ENCODE results near the gene AP3M1. TPM values are rescaled to one million over a fixed set of nuclear protein-coding genes. Genes with fewer than 3 reads are reported as not detected.

Gene AP3M1
- total RNA-seq, 6 experiments from 2014 or later = 41.4 to 51.5 (median 47.0) TPM

DNA sequence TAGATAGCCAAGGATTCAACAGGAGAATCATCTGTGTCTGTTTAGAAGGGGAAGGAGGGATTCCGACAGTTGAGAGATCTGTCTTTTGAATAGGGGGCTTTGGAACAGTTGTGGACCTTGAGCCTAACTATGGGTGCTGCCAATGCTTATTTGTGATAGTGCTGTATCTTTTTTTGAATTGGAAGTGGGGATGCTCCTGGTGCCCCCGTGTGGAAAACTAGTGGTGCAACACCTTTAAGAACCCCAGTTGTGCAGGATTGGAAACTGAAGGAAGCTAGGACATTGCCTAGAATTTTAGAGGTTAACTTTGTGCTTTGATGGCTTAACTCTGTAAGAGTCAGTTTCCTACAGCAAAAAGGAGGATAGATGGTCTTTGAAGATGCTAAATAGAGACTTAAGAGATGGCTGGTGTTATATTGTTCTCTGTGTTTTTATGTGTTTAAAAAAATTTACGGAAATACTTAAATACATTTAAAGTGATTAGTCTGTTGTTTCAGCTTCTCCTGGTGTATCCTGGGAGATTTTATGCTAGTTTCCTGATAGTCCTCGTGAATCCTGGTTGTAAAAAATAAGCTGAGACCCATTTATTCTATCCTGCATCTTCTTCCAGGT, 69.3 kb downstream of the AP3M1 start:
- Mint-ChIP-seq H3K36me3 (ENCODE audit: low read depth) (peaks cover 45% of the 10 kb centered on the region), H3K9me3 (no peaks in the 10 kb centered on the region), H3K27ac (peak overlapping the region; percentile 57), H3K27me3 (ENCODE audit: insufficient read depth) (no peaks in the 10 kb centered on the region), H3K4me1 (ENCODE audit: low read depth) (peaks cover 64% of the 10 kb centered on the region), H3K4me3 (peak overlapping the region; percentile 26)
- peak; percentile 85 for TF ChIP-seq CTCF (IDR thresholded peaks at IDR 0.05)
- peak; percentile 45 for DNase-seq

DNA sequence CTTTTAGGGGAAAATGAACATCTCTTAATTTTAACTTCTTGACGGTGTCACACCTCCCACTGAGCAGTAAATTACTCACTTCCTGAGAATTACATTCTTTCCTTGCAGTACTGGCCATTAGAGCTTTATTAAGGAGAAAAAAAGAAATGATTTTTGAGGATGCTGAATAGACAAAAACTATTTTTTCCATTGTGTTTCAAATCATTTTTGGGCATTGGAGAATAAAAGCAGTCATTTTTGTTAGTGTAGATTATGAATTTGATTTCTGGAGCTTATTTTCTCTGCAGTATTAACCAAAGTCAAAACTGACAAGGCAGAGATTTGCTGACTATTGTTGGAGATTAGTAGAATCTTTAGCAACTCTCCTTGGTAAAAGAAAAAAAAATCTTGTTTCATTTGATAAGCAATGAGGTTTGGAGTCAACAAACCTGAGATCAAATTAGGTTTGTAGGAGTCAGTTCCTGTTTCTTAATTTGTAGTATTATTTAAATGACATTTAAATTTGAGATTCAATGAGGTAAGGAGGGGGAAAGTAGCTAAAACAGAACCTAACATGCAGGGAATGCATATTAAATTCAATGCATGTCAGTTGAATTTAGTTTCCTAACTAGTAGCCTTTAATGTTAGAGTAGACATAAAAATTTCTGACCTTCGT, 70.6 kb downstream of the AP3M1 start:
- H3K4me1 Mint-ChIP-seq (ENCODE audit: low read depth) = peaks cover 65% of the 10 kb centered on the region
- H3K27me3 Mint-ChIP-seq (ENCODE audit: insufficient read depth) = no peaks in the 10 kb centered on the region
- DNase-seq = no peak
- H3K9me3 Mint-ChIP-seq = no peaks in the 10 kb centered on the region
- peak overlapping the region; percentile 76 for H3K27ac Mint-ChIP-seq
- peaks cover 50% of the 10 kb centered on the region for H3K36me3 Mint-ChIP-seq (ENCODE audit: low read depth)
- no peak for TF ChIP-seq CTCF (IDR thresholded peaks at IDR 0.05)
- H3K4me3 Mint-ChIP-seq = peak overlapping the region; percentile 81

DNA sequence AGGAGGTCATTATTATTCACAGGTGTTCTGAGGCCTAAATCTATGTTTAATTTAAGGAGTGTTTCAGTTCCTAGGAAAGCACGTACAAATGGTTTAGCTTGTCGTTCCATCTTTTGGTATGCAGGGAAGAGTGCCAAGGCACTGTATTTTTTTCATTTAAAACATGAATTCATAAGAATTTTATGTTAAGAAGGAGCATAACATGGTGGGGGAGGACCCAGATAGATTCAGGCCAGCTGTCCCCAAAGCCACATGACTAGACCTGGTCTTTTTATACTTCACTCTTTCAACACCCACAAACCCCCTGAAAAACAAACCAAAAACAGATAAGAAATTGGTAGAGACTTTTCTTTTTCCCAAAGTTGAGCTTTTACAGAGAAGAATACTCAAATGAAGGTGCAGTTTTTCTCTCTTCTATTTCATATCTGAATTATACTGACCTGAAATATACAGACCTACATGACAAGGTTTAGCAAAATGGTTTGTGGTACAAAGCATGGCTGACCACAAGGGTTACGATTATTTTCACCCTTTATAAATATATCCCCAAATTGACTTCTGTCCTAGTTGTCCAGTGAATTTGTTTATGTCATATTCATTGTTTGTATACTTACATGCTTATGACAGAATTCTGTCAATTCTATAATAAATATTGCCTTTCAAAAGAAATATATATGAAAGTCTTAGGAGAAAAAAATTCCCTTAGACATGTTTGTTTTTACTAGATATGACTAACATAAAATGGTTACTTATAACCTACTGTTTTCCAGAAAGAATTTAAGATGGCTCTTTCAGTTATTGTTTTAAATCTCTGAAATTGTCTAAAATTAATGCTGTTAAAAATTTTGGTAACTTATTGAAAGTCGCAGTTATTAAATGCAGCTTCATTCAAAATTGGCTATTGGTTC, 71.3 kb downstream of the AP3M1 start:
- no peak for TF ChIP-seq CTCF (IDR thresholded peaks at IDR 0.05)
- peaks cover 73% of the 10 kb centered on the region for H3K4me1 Mint-ChIP-seq (ENCODE audit: low read depth)
- no peaks in the 10 kb centered on the region for H3K9me3 Mint-ChIP-seq
- DNase-seq = no peak
- peak overlapping the region; percentile 81 for H3K4me3 Mint-ChIP-seq
- H3K27ac Mint-ChIP-seq = peak overlapping the region; percentile 76
- peaks cover 55% of the 10 kb centered on the region for H3K36me3 Mint-ChIP-seq (ENCODE audit: low read depth)
- H3K27me3 Mint-ChIP-seq (ENCODE audit: insufficient read depth) = no peaks in the 10 kb centered on the region

DNA sequence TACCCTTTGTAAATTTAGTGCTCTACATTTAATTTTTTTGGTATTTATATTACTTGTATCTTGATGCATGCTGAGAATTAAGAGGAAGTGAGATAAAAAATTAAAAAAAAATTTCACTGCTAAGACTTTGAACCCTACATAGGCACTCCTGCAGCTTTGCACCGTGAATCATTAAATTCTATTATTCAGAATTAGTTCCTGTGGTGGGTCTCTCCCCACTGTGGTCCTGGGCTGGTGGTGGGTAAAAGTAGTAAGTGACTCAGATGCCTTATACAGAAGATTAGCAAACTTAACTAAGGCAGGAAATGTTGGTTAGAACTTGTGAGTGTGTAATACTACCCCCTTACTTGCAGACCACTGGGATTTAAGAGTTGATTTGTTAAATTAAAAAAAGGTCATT, 72.6 kb downstream of the AP3M1 start:
- peak overlapping the region; percentile 76 for H3K27ac Mint-ChIP-seq
- TF ChIP-seq CTCF (IDR thresholded peaks at IDR 0.05) = no peak
- peak overlapping the region; percentile 56 for H3K4me3 Mint-ChIP-seq
- H3K27me3 Mint-ChIP-seq (ENCODE audit: insufficient read depth) = no peaks in the 10 kb centered on the region
- no peaks in the 10 kb centered on the region for H3K9me3 Mint-ChIP-seq
- DNase-seq = peak; percentile 41
- H3K36me3 Mint-ChIP-seq (ENCODE audit: low read depth) = peaks cover 68% of the 10 kb centered on the region
- H3K4me1 Mint-ChIP-seq (ENCODE audit: low read depth) = peaks cover 85% of the 10 kb centered on the region

DNA sequence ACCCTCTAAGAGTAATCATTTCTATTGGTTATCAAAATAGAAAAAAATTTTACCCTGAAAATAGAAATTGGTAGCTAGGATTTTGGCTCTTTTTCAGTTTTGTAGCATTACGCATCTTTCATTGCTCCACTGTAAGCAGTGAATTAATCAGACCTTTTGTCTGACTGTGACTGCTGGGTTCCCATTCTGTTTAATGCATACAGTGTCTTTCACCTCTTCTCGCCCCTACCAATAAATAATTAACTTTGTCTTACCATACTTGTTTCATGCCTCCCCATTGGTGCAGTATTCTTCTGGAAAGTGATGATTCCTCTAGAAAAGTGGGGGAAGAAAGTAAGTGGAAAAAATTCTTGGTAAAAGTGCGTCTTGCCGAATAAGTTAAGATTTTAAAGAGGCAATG, 73.2 kb downstream of the AP3M1 start:
- TF ChIP-seq CTCF (IDR thresholded peaks at IDR 0.05) = no peak
- Mint-ChIP-seq H3K36me3 (ENCODE audit: low read depth) (peaks cover 72% of the 10 kb centered on the region), H3K4me1 (ENCODE audit: low read depth) (peaks cover 91% of the 10 kb centered on the region), H3K4me3 (peak overlapping the region; percentile 50), H3K27ac (peak overlapping the region; percentile 68), H3K9me3 (no peaks in the 10 kb centered on the region), H3K27me3 (ENCODE audit: insufficient read depth) (no peaks in the 10 kb centered on the region)
- DNase-seq = no peak

All from HFFc6 (cell line).